ENCODE measurements around the gene C8G. TPM values are rescaled to one million over a fixed set of nuclear protein-coding genes. Genes with fewer than 3 reads are reported as not detected.

The C8G gene
- total RNA-seq, 1 experiment from 2014 or later, result 2.9 TPM

DNA sequence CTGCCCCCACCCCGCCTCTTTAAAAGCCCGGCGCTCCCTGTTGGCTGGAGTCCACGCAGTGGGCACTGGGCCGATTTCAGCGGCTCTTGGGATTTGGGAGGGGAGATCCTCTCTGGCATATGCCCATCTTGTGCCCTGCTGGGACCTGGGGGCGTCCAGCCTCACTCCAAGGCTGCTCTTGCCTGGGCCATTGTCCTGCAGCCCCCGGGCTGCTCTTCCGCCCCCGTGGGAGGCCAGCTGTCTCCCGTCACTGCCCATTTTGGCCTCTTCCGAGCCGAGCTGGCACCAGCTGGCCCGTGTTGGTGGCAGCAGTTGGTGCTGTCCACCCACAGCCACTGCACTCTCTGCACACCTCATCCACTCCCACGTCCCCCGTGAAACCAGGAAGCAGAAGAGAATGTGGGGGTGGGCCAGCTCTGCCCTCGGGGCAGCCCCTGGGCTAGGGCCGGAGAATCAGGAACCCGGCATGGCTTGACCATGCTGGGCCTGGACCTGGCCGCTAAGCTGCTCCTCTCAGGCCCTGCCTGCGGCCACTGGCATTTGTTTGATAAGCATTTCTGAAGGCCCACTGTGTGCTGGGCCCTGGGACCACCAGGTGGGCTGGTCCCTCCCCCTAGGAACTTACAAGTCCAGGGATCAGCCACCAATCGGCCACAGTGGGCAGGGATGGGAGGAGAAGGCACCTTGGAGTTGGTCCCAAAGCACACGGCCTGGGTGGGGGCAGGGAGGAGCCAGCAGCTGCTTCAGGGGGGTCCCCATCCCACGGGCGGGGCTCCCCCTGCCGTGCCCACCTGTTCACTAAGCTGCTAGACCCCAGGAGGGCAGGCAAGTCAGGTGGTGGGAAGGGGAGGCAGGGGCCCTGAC is 2.2 kb downstream of the C8G start:
- Histone ChIP-seq H3K9me3 (ENCODE audit: control insufficient read depth, insufficient read depth, low read depth, low read length) (no peaks in the 10 kb centered on the region), H3K27me3 (ENCODE audit: control insufficient read depth, insufficient read depth, low read length) (no peaks in the 10 kb centered on the region), H3K27ac (ENCODE audit: low read length) (peak overlapping the region; percentile 48; the same call in 1 of the 2 replicates), H3K4me1 (ENCODE audit: control insufficient read depth, insufficient read depth, low read length) (peaks cover 33% of the 10 kb centered on the region), H3K36me3 (ENCODE audit: control insufficient read depth, insufficient read depth, low read length) (peaks cover 7% of the 10 kb centered on the region; the same call in 1 of the 2 replicates), H3K4me3 (ENCODE audit: low read depth in 2 of 2, low read length in 2 of 2) (no peak overlapping the region)
- ChIA-PET POLR2A (no interaction called here), CTCF (interaction anchor here (1.0 to 2.1 kb wide), 7 partner anchors 14 to 121 kb away, joined by 3 to 22 read pairs (median 4); partner anchors contain the start of gene CLIC3)
- in situ Hi-C loops (cut with HindIII; ENCODE audit: low pct_unique_long_range_greater_than_20kb, low sequenced_read_pairs) (no loop called here), intact Hi-C loops (cut with micrococcal nuclease; ENCODE audit: unreplicated experiment) (loop anchor here (10.0 kb wide), 1 partner anchor 88 kb away; the partner anchor contains the start of gene FUT7)
- no peak for TF ChIP-seq POLR2AphosphoS5 (IDR thresholded peaks at IDR 0.05; ENCODE audit: low read depth, low read length)
- TF ChIP-seq, protein P1, sequence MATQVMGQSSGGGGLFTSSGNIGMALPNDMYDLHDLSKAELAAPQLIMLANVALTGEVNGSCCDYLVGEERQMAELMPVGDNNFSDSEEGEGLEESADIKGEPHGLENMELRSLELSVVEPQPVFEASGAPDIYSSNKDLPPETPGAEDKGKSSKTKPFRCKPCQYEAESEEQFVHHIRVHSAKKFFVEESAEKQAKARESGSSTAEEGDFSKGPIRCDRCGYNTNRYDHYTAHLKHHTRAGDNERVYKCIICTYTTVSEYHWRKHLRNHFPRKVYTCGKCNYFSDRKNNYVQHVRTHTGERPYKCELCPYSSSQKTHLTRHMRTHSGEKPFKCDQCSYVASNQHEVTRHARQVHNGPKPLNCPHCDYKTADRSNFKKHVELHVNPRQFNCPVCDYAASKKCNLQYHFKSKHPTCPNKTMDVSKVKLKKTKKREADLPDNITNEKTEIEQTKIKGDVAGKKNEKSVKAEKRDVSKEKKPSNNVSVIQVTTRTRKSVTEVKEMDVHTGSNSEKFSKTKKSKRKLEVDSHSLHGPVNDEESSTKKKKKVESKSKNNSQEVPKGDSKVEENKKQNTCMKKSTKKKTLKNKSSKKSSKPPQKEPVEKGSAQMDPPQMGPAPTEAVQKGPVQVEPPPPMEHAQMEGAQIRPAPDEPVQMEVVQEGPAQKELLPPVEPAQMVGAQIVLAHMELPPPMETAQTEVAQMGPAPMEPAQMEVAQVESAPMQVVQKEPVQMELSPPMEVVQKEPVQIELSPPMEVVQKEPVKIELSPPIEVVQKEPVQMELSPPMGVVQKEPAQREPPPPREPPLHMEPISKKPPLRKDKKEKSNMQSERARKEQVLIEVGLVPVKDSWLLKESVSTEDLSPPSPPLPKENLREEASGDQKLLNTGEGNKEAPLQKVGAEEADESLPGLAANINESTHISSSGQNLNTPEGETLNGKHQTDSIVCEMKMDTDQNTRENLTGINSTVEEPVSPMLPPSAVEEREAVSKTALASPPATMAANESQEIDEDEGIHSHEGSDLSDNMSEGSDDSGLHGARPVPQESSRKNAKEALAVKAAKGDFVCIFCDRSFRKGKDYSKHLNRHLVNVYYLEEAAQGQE (IDR thresholded peaks at IDR 0.05; ENCODE audit: insufficient read depth in 1 of 2, low read depth in 2 of 2, low read length in 1 of 2), result no peak
- TF ChIP-seq TCF7L2 (IDR thresholded peaks at IDR 0.05; ENCODE audit: low read depth, low read length), result no peak
- TF ChIP-seq, protein P2, sequence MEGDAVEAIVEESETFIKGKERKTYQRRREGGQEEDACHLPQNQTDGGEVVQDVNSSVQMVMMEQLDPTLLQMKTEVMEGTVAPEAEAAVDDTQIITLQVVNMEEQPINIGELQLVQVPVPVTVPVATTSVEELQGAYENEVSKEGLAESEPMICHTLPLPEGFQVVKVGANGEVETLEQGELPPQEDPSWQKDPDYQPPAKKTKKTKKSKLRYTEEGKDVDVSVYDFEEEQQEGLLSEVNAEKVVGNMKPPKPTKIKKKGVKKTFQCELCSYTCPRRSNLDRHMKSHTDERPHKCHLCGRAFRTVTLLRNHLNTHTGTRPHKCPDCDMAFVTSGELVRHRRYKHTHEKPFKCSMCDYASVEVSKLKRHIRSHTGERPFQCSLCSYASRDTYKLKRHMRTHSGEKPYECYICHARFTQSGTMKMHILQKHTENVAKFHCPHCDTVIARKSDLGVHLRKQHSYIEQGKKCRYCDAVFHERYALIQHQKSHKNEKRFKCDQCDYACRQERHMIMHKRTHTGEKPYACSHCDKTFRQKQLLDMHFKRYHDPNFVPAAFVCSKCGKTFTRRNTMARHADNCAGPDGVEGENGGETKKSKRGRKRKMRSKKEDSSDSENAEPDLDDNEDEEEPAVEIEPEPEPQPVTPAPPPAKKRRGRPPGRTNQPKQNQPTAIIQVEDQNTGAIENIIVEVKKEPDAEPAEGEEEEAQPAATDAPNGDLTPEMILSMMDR (IDR thresholded peaks at IDR 0.05), result no peak
- TF ChIP-seq SIN3A (IDR thresholded peaks at IDR 0.05; ENCODE audit: borderline replicate concordance, insufficient read depth, low read depth, low read length), result no peak
- DNase-seq (ENCODE audit: low read depth, low spot score), result no peak
- no TSS peak for BruUV-seq (replicated peaks)
- no peak for ATAC-seq

DNA sequence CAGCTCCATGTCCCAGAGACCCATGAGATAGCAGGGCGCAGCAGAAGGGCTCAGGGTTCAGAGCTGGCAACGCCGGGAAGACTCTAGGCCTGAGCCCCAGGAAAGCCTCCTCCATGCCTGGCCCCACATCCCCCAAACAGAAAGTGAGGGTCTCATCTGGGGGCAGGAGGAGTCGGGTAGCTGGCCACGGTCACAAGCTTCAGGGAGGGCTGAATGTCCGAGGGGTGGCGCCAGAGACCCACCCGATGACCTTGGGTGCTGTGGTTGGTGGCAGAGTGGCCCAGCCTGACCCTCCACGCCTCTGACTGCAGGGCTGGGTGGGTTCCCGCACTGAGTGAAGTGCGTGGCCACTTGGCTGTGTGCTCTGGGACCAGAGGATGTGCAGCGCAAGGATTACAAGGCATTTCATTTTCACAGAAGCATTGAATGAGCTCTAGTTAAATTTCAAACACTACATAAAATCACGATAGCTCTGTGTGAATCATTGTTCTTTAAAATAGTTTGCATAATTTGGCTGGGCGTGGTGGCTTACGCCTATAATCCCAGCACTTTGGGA is 3.0 kb downstream of the C8G start:
- Histone ChIP-seq H3K9me3 (ENCODE audit: control insufficient read depth, insufficient read depth, low read depth, low read length) (no peaks in the 10 kb centered on the region), H3K27ac (ENCODE audit: low read length) (peak overlapping the region; percentile 48; the same call in 1 of the 2 replicates), H3K4me3 (ENCODE audit: low read depth in 2 of 2, low read length in 2 of 2) (no peak overlapping the region), H3K4me1 (ENCODE audit: control insufficient read depth, insufficient read depth, low read length) (peaks cover 33% of the 10 kb centered on the region), H3K27me3 (ENCODE audit: control insufficient read depth, insufficient read depth, low read length) (no peaks in the 10 kb centered on the region), H3K36me3 (ENCODE audit: control insufficient read depth, insufficient read depth, low read length) (peaks cover 7% of the 10 kb centered on the region; the same call in 1 of the 2 replicates)
- intact Hi-C loops (cut with micrococcal nuclease; ENCODE audit: unreplicated experiment) (loop anchor here (10.0 kb wide), 1 partner anchor 87 kb away; the partner anchor contains the start of gene FUT7), in situ Hi-C loops (cut with HindIII; ENCODE audit: low pct_unique_long_range_greater_than_20kb, low sequenced_read_pairs) (no loop called here)
- CTCF ChIA-PET, result interaction anchor here (0.8 to 2.1 kb wide), 10 partner anchors 13 to 120 kb away, joined by 3 to 22 read pairs (median 4); partner anchors contain the start of gene CLIC3
- POLR2A ChIA-PET, result no interaction called here
- no TSS peak for BruUV-seq (replicated peaks)
- TF ChIP-seq, protein P2 (IDR thresholded peaks at IDR 0.05), result peak; percentile 83
- TF ChIP-seq, protein P1 (IDR thresholded peaks at IDR 0.05; ENCODE audit: insufficient read depth in 1 of 2, low read depth in 2 of 2, low read length in 1 of 2), result no peak
- 0 out of 2 replicates have a peak, but pooled peaks have one; percentile 13 for ATAC-seq
- no peak for DNase-seq (ENCODE audit: low read depth, low spot score)
